Right lobe of liver (tissue), 6 donors: ENCODE results near the gene NUCKS1. TPM values are rescaled to one million over a fixed set of nuclear protein-coding genes. Genes with fewer than 3 reads are reported as not detected.

ENCODE experiments used
- ATAC-seq, 4 donors: fragments of 200-7000 bp; cut with Tn5 transposase; one replicate each; pipeline ENCODE4 v1.9.1; 2020; ENCODE audit warnings: mild to moderate bottlenecking in 4 of 4, moderate library complexity in 4 of 4
- DNase-seq, 3 donors: peaks; one replicate each; pipeline ENCODE4 v3.0.0-alpha.2; 2020
- H3K27ac ChIP-seq, 3 donors: fragments of 200-600 bp; one replicate each; pipeline ENCODE4 v1.8.0; 2022
- H3K27me3 ChIP-seq, 2 donors: fragments of 200-600 bp; one replicate each; pipeline ENCODE4 v1.8.0; 2022
- H3K36me3 ChIP-seq, 4 donors: fragments of 200-600 bp; sonication (generic) in 1 of 4; one replicate each; pipeline versions ENCODE4 v1.5.1 to v1.8.0; 2017 to 2022; ENCODE audit warnings: control low read depth in 1 of 4
- H3K4me1 ChIP-seq, 4 donors: fragments of 200-600 bp; sonication (generic) in 1 of 4; one replicate each; pipeline versions ENCODE4 v1.5.1 to v1.8.0; 2017 to 2022; ENCODE audit warnings: control low read depth in 1 of 4
- H3K4me3 ChIP-seq, 3 donors: fragments of 200-600 bp; one replicate each; pipeline ENCODE4 v1.8.0; 2022
- H3K9me3 ChIP-seq, 4 donors: fragments of 200-600 bp; sonication (generic) in 1 of 4; one replicate each; pipeline versions ENCODE4 v1.5.1 to v1.8.0; 2017 to 2022; ENCODE audit warnings: control low read depth in 1 of 4
- CTCF ChIP-seq, 4 donors: fragments of 200-600 bp in 3 of 4; fragments of 450-650 bp in 1 of 4; IDR thresholded peaks; one replicate each; pipeline versions ENCODE4 v1.5.1 to v1.8.0; 2016 to 2022; ENCODE audit warnings: antibody characterized with exemption in 4 of 4, mild to moderate bottlenecking in 2 of 4
- POLR2A ChIP-seq: fragments of 450-650 bp; IDR thresholded peaks from one replicate; pipeline ENCODE4 v1.6.1; 2017; ENCODE audit warnings: antibody characterized with exemption, mild to moderate bottlenecking
- WGBS: methylation state at CpG from one replicate; pipeline ENCODE4 v1.1.6; 2018; ENCODE audit warnings: low coverage, low lambda C conversion rate; ENCODE audit not compliant: insufficient coverage; ENCODE audit errors: missing lambda C conversion rate; 5-methylcytosine and 5-hydroxymethylcytosine counted together
- intact Hi-C, 2 donors: fragments of 100-400 bp; cut with DNase I; formaldehyde crosslinking; loops; one replicate each; pipeline versions ENCODE4 v1.11.2 to v1.14.1; 2022
- total RNA-seq, 6 experiments: library from RNA; depleted of rRNA in 2 of 6; stranded (reverse); fragments of >200 nt in 2 of 6; fragmentation: NEBNext Ultra II Directional in 3 of 6; extraction: Animal tissue kit (Norgen Biotek cat#: 25700) in 3 of 6; gene quantifications; one replicate each; pipeline versions ENCODE4 v1.1.0 to v1.2.4, GENCODE V29; 2016 to 2023
- donor health status: DM: no; HTN: yes; CAD: no.
- donor health status: DM: no; HTN: no; CAD: no.
- donor health status: DM: no; HTN: no; CAD: no.
- donor health status: DM: no; HTN: yes; CAD: no.
- donor health status: DM: no; HTN: yes; CAD: no.

The NUCKS1 gene
- total RNA-seq, 6 experiments from 2014 or later = 32.8 to 91.1 (median 68.6) TPM

DNA sequence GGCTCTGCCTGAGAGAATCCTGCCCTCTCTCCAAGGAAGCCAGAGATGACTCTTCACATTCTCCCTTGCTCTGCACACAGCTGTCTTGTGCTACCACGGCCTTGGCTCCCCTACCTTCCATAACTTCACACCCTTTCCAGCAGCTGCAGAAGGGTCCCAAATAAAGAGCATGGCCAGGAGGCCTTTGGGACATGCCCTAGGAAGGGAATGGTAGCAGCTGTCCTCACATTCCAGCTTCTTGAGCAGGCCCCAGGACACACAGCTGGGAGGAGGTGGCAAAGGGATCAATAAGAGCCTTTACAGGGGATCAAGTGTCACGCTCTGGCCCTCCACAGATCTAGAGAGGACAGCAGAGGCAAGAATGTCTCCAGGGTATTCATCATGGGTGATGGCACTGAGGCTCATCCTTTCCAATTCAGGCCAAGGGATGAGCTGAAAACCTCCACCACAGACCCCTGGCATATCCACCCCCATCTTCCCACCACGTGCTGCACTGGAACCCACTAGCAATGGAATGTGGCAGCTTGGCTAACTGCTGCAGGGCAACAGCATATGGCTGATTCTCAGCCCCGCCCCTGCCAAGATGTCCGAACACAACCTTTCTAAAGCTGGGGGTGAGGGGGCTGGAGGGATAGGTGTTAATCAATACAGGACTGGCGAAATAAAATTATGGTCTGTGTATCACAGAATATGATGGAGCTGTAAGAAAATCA is 43.1 kb upstream of the NUCKS1 start:
- TF ChIP-seq POLR2A (no peak), CTCF (IDR thresholded peaks at IDR 0.05) (no peak)
- WGBS = 76% methylated on average over 6 of the region's 6 CpGs
- ATAC-seq (no peak), DNase-seq (no peak)
- intact Hi-C loops = loop anchor here (5.0 to 10.0 kb wide), 2 partner anchors 119 to 122 kb away; no protein-coding TSS in a partner anchor
- H3K4me1 ChIP-seq = no peaks in the 10 kb centered on the region
- no peak overlapping the region for H3K27ac ChIP-seq
- no peaks in the 10 kb centered on the region for H3K36me3 ChIP-seq
- H3K9me3 ChIP-seq = no peaks in the 10 kb centered on the region
- H3K27me3 ChIP-seq = no peaks in the 10 kb centered on the region
- H3K4me3 ChIP-seq = no peak overlapping the region

GRCh38 chr1:205792481-205792881 is 42.5 kb upstream of the NUCKS1 start:
- no peak for TF ChIP-seq CTCF (IDR thresholded peaks at IDR 0.05)
- intact Hi-C loops = loop anchor here (5.0 to 10.0 kb wide), 2 partner anchors 120 to 122 kb away; no protein-coding TSS in a partner anchor
- ATAC-seq (no peak), DNase-seq (no peak)
- 80% methylated on average over 5 of the region's 8 CpGs for WGBS
- Histone ChIP-seq H3K36me3 (no peaks in the 10 kb centered on the region), H3K9me3 (no peaks in the 10 kb centered on the region), H3K4me3 (no peak overlapping the region), H3K27ac (no peak overlapping the region), H3K4me1 (no peaks in the 10 kb centered on the region), H3K27me3 (no peaks in the 10 kb centered on the region)

- DNase-seq (peak; percentile 66 to 74 (median 71)), ATAC-seq (peak; percentile 96 to 98 (median 97))
- H3K27ac ChIP-seq = no peak overlapping the region
- peak; percentile 80 to 91 (median 82) for TF ChIP-seq CTCF (IDR thresholded peaks at IDR 0.05)
- no peak for TF ChIP-seq POLR2A
- no peaks in the 10 kb centered on the region for H3K36me3 ChIP-seq
- no peaks in the 10 kb centered on the region for H3K4me1 ChIP-seq
- intact Hi-C loops = loop anchor here (5.0 to 10.0 kb wide), 2 partner anchors 121 to 123 kb away; no protein-coding TSS in a partner anchor
- H3K9me3 ChIP-seq = no peaks in the 10 kb centered on the region
- H3K27me3 ChIP-seq = no peaks in the 10 kb centered on the region
- H3K4me3 ChIP-seq = no peak overlapping the region
- WGBS = 37% methylated on average over 5 of the region's 5 CpGs
These were observed 41.7 kb upstream of the NUCKS1 start for GRCh38 chr1:205791568-205792180.

GRCh38 chr1:205787287-205787916 is 37.4 kb upstream of the NUCKS1 start:
- Histone ChIP-seq H3K27me3 (no peaks in the 10 kb centered on the region), H3K27ac (no peak overlapping the region), H3K4me1 (peaks cover 0 to 7% (median 0%) of the 10 kb centered on the region in 4 donors), H3K4me3 (no peak overlapping the region), H3K9me3 (no peaks in the 10 kb centered on the region), H3K36me3 (no peaks in the 10 kb centered on the region)
- no peak for ATAC-seq
- no peak for DNase-seq
- no peak for TF ChIP-seq POLR2A
- TF ChIP-seq CTCF (IDR thresholded peaks at IDR 0.05) = no peak
- intact Hi-C loops = no loop called here
- 65% methylated on average over 8 of the region's 10 CpGs for WGBS
